GM12873 (cell line): ENCODE measurements around the gene AK8.

ENCODE experiments used
- TF ChIP-seq, protein P1 (sequence below): IDR thresholded peaks from 2 replicates; pipeline ENCODE4 v1.5.1; 2012; ENCODE audit warnings: low read depth, mild to moderate bottlenecking, moderate library complexity, low read length, control low read depth; ENCODE audit not compliant: insufficient read depth; ENCODE audit errors: missing control alignments

AK8 gene

GRCh38 chr9:132864277-132864676 is 13.8 kb downstream of the AK8 start:
- TF ChIP-seq, protein P1, sequence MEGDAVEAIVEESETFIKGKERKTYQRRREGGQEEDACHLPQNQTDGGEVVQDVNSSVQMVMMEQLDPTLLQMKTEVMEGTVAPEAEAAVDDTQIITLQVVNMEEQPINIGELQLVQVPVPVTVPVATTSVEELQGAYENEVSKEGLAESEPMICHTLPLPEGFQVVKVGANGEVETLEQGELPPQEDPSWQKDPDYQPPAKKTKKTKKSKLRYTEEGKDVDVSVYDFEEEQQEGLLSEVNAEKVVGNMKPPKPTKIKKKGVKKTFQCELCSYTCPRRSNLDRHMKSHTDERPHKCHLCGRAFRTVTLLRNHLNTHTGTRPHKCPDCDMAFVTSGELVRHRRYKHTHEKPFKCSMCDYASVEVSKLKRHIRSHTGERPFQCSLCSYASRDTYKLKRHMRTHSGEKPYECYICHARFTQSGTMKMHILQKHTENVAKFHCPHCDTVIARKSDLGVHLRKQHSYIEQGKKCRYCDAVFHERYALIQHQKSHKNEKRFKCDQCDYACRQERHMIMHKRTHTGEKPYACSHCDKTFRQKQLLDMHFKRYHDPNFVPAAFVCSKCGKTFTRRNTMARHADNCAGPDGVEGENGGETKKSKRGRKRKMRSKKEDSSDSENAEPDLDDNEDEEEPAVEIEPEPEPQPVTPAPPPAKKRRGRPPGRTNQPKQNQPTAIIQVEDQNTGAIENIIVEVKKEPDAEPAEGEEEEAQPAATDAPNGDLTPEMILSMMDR = no peak

DNA sequence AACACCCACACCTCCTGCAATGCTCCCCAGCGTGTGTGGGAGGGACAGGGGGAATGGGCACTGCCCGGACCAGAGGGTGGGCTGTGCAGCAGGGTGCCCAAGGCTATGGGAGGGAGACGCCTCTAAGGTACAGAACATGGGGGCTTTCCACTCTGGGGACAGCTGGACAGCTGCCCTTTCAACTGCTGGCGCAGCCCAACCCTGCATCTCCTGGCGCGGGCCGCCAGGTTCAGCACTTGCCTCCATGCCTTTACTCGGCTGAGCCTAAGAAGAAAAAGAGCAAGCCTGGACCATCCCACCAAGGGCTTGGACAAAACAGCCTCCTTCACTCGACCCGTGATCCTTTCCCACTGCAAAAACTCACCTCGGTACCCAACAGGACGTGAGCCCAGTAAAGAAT is 15.0 kb downstream of the AK8 start:
- TF ChIP-seq, protein P1 = no peak

GRCh38 chr9:132862533-132862932 is 15.6 kb downstream of the AK8 start:
- TF ChIP-seq, protein P1 = no peak

- TF ChIP-seq, protein P1 = no peak
Measured at GRCh38 chr9:132861666-132862065, 16.4 kb downstream of the AK8 start.

DNA sequence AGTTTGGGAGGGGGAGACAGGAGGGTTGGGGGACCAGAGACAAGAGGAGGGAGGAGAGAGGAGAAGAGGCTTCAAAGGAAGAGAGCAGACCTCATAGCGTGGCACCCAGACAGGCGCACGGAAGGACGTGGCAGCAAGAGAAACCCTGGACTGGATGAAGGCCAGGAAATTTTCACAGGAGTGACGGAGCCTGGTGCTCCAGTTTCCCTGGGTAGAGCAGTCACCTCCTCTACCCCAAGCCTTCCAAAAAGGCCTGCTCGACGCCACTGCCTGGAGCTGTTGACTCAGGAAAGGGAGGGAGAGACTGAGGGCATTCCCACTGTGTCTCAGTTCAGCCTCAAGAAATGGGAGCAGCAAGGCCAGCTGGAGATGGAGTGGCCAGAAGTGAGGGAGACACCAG is 19.3 kb downstream of the AK8 start:
- TF ChIP-seq, protein P1 = no peak

- TF ChIP-seq, protein P1 = no peak
Measured at GRCh38 chr9:132857616-132858342, 20.3 kb downstream of the AK8 start.

DNA sequence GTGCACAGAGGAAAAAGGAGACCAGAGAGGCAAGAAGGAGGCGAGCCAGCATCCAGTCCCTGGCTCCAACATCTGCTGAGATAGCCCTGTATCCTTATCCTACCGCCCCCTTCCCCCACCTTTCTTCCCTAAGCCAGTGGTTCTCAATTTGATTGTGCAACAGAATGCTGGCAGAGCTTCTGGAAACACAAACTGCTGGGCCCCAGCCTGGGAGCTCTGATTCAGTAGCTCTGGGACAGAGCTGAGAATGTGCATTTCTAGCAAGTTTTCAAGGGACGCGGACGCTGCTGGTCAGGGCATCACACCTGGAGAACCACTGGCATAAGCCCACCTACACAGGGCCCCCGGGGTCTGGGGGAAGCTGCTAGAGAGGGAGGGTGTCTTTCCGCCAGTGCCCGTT is 21.1 kb downstream of the AK8 start:
- TF ChIP-seq, protein P1 = no peak

DNA sequence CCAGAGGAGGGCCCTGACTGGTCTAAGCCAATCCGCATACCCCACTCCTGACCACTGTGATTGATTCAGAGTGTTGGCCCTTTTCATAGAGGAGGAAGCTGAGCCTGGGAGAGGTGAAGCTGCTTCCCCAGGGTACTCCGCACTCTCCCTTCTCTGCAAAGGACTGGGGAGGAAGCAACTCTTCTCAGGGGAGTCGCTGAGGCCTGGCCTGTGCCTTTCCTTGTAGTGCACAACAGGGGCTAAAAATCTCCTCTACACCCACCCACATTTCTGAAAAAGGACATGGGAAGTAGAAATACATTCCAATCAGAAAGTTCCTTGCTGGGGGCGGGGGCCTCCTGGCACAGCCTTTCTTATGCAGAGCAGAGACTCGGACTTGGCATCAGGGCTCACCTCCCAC is 22.2 kb downstream of the AK8 start:
- TF ChIP-seq, protein P1 = no peak
